DMS79 treated with DMSO at 0.1 percent for 48 hours (cell line): ENCODE results near the gene RDH5.
"Not testable (repeated sequence)": the region's sequence is repeated elsewhere in the genome, so short reads cannot be mapped to it uniquely, and the experiment has no call there.

ENCODE experiments used
- DNase-seq: peaks from one replicate; lab custom pipeline; 2025; lab: John Stamatoyannopoulos, UW

RDH5 gene

DNA sequence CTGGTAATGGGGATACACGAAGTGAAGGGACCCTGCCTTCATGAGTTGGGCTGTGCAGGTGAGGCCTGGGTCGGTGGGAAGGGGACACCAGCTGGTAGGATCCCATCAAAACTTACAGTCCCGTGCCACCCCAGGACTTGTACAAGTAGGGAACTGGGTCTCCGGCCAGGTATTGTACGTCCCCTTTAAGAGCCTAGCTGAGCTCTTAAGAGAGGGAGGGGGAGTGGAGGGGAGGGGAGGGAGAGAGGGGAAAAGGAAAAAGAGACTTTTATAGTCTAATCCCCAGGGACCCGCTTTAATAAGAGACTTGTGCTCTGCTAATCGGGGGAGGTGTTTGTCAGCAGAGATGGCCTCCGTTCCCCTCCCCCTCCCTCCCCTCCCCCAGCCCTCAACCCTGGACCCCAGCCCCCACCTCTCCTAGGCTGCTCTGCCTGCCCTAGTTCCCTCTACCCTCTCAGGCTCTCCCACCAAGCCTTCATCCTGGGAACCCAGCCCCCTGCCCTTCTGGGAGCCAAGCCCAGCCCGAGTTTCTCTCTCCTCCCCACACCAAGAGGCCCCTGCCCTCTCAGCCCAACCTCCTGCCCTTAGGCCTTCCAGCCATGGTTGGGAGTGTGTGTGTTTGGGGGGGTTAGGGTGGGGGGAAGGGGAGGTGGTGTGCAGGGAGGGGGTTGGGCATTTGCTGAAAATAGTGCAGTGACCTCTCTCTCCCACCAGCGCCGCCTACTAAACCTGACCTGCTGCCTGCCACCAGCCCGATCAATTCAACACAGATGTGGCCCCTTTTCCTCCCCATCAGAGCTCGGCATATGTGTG lies 25.4 kb downstream of the RDH5 start:
- peak; percentile 52 for DNase-seq

DNA sequence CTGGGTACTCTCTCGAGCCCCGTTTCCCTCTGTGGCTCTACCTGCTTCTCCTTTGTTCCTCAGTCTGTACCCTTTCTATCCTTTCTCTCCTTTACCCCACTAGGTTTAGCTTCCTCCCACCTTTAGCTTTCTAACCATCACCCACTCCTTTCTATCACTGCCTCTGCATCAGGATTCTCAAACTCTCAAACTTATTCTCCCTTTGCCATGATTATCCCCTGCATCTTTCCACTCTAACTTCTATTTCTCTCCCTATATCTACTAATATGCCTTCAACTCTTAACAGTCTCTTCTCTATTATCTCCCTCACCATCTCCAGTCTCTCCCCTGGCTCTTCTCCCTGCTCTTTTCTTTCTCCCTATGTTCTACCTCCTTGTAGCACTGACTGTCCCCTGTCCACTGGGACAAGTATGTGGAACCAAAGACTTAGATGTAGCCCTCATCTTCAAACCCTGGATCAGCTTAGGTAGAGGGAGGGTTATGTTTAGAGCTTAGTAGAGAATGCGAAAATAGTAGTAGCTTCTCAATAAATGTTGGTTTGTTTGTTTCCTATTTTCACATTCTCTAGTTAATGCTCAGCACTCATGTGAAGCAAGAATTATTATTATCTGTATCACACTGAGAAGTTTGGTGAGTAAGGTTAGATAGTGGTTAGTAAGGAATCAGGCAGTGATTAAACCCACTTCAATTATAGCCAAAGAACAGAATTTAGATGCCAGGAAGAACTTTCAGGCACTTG lies 26.1 kb downstream of the RDH5 start:
- DNase-seq, result no peak

DNA sequence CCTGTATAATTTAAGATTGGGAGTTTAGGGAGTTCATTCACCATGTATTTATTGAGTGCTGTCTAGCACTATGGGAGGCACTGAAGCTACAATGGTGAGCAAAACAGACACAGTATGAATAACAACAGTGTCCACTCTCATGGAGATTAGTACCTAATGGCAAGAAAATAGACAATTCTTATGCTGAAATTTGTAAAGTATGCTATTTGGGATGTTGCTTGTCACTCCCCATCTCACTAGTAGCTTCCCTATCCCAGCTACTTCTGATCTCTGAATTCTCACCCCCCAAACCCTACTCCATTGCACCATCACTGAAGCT lies 26.7 kb downstream of the RDH5 start:
- DNase-seq, result no peak

DNA sequence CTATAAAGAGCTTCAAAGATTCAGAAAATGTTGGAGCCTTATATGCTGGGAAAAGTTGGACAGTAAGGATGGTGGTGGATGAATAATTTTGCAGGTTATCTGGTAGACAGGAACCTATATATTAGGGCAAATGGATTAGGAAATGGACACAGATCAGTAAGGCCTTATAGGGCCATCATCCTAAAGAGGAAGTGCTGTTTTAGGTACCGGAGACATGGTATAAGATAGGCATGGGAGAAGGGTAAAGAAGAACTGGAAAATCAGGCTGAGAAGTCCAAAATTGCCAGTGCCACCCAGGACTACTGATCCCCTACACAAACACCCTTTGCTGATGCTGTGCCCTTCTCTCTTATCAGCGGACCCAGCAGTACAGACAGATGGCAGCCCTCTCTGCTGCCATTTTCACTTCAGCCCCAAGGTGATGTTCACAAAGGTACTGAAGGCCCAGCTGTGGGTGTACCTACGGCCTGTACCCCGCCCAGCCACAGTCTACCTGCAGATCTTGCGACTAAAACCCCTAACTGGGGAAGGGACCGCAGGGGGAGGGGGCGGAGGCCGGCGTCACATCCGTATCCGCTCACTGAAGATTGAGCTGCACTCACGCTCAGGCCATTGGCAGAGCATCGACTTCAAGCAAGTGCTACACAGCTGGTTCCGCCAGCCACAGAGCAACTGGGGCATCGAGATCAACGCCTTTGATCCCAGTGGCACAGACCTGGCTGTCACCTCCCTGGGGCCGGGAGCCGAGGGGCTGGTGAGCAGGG lies 28.2 kb downstream of the RDH5 start:
- no peak for DNase-seq

DNA sequence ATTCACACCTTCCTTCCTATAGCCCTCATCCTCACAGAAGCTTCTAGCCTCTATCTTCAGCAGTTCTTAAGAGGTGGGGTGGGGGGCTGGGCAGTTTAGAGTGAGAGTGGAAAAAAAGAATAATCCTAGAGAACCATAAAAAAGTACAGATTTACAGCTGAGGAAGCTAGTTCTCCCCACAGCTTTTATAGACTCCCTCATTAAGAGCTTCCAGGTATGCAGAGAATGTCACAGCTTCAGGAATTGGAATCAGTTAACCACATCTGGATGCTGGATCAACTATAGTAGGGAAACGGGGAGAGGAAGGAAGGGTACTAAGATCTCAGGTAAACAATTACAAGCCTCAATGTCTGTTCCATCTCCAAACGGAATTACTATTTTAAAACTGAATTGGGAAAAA lies 35.1 kb downstream of the RDH5 start:
- no peak for DNase-seq

DNA sequence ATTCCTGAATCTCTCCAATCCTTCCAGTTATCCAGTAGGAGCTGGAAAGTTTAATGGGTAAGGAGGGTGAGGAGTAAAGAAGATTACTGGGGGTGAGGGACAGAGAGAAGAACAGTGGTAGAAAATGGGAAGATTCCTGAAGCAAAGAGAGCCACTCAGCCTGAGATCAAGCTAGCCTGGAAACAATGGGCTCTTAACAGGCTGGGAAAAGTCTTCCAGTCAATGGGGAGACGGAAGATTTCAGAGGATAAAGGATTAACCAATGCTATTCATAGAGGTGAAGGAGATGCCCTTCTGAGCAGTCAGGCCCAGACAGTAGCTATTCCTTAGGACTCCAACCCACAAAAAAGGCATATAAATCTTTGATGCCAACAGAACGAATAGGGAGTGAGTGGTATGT lies 37.5 kb downstream of the RDH5 start:
- no peak for DNase-seq

DNA sequence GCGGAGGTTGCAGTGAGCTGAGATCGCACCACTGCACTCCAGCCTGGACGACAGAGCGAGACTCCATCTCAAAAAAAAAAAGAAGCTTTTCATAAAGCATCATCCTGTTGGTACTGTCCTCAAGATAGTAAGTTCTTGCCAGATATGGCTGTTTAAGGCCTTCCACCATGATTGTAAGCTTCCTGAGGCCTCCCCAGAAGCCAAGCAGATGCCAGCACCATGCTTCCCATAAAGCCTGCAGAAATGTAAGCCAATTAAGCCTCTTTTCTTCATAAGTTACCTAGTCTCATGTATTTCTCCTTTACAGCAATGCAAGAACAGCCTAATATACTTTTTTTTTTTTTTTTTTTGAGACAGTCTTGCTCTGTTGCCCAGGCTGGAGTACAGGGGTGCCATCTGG lies 38.4 kb downstream of the RDH5 start:
- not testable (repeated sequence) for DNase-seq

DNA sequence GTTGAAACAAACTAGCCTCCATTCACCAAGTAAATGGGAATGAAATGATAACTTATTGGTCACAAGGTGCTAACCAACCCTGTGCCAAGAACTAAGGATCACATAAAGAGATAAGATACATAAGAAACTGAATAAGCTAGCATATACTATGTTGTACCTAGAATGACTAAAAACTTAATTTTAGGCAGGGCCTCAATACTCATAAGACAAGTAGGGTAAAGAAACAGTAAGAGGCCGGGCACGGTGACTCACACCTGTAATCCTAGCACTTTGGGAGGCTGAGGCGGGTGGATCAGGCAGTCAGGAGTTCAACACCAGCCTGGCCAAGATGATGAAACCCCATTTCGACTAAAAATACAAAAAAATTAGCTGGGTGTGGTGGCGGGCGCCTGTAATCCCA lies 40.5 kb downstream of the RDH5 start:
- no peak for DNase-seq

DNA sequence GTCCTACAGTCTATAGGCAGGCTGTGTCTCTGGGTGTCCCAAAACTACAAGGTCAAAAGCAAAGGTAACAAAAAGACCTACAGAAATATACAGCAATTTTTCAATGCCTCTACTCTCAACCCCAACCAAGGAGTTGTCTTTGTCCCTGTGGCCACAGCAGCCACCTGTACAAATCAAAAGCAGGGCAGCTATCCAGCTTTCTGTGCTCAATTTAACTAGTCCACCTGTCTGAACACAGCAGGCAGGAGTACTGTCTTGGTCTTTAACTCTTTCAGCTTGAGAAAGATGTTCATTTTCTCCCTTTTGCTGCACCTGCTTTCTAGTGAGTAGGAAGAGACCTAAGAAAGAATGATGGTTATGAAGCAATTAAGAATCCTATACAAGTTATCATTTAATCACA lies 42.5 kb downstream of the RDH5 start:
- no peak for DNase-seq

DNA sequence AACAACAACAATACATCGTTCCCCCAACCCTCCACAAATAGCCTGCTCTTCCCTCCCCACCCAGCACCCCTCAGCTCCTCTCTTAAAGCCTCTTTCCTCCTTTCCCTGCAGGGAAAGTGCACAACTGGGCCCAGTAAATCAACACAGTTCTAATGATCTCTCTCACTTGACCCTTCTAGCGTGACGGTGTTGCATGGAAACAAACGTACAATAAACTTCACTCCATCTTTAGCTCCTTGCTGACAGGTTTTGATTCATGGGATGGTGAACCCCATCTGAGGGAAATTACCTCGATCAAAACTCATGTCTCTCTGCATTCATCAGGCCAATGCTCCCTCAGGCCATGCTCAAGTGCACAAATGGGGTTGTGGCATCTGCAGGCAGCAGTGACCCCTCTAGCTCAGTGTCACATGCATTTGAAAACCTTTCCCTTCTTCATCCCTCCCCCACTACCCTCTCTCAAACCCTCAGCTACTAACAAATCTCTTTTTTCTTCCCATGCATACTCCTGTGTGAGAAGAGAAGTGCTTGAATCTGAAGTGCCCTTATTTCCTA lies 45.6 kb downstream of the RDH5 start:
- peak; percentile 29 for DNase-seq

DNA sequence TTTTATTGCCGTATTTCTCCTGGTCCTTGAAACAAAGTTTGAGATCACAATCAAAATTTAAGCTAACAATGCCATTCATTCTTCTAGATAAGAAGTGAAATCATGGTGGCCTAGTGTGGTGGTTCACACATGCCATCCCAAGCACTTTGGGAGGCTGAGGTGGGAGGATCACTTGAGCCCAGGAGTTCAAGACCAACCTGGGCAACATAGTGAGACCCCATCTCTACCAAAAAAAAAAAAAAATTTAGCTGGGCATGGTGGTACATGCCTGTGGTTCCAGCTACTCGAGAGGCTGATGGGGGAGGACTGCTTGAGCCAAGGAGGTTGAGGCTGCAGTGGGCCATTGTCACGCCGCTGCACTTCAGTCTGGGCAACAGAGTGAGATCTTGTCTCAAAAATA lies 47.0 kb downstream of the RDH5 start:
- no peak for DNase-seq

DNA sequence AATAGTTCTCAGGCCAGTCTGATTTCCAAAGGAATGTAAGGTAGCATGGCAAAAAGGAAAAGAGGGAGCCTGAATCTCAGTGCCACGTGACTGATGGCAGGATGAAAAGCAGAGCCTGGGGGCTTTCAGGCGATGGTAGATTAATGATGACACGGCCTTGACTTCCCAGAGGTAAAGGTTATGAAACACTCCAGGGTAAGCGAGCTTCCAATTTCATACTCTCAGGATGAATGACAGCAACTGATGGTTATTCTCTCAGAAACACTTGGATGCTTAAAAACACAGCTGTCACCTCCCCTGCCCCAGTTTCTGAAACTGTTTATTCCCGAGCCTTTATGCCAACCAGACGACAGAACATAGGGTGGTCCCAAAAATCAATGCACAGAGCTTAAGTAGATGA lies 51.5 kb downstream of the RDH5 start:
- no peak for DNase-seq
